Fibroblast of lung (primary cell): ENCODE measurements around the gene TTI1. TPM values are rescaled to one million over a fixed set of nuclear protein-coding genes. Genes with fewer than 3 reads are reported as not detected.

Experiments
- DNase-seq, 2 donors: peaks; one replicate each; pipeline versions ENCODE4 v3.0.0 to v3.0.0-alpha.2; 2010; ENCODE audit warnings: low read depth in 2 of 2
- H2AFZ ChIP-seq: 2 replicates; pipeline ENCODE4 v1.5.1; 2012; ENCODE audit warnings: low read length, control low read depth, inconsistent platforms
- H3K27ac ChIP-seq: 2 replicates; pipeline ENCODE4 v1.5.1; 2011; ENCODE audit warnings: low read length, control low read depth; ENCODE audit not compliant: insufficient read depth
- H3K27me3 ChIP-seq: 2 replicates; pipeline ENCODE4 v1.5.1; 2011; ENCODE audit warnings: mild to moderate bottlenecking, low read length; ENCODE audit not compliant: control insufficient read depth, insufficient read depth
- H3K36me3 ChIP-seq: 2 replicates; pipeline ENCODE4 v1.5.1; 2011; ENCODE audit warnings: low read length; ENCODE audit not compliant: control insufficient read depth, insufficient read depth
- H3K4me1 ChIP-seq: 2 replicates; pipeline ENCODE4 v1.5.1; 2011; ENCODE audit warnings: low read length; ENCODE audit not compliant: control insufficient read depth, insufficient read depth; ENCODE audit errors: extremely low read depth
- H3K4me2 ChIP-seq: 2 replicates; pipeline ENCODE4 v1.5.1; 2011; ENCODE audit warnings: low read length, control low read depth; ENCODE audit not compliant: insufficient read depth; ENCODE audit errors: extremely low read depth
- H3K4me3 ChIP-seq, 4 experiments: fragments of 200-600 bp in 1 of 4; sonication (generic) in 1 of 4; replicated peaks in 1 of 4; 2 replicates each; pipeline ENCODE4 v1.5.1; 2011 to 2016; ENCODE audit warnings: low read length in 4 of 4, low read depth in 3 of 4, mild to moderate bottlenecking in 3 of 4, control low read depth in 2 of 4, inconsistent platforms in 1 of 4, mixed read lengths in 1 of 4; ENCODE audit not compliant: insufficient read depth in 1 of 4; ENCODE audit errors: control extremely low read depth in 1 of 4
- H3K79me2 ChIP-seq: 2 replicates; pipeline ENCODE4 v1.5.1; 2012; ENCODE audit warnings: mild to moderate bottlenecking, low read length, inconsistent platforms; ENCODE audit not compliant: control insufficient read depth, insufficient read depth
- H3K9ac ChIP-seq: 2 replicates; pipeline ENCODE4 v1.5.1; 2011; ENCODE audit warnings: mild to moderate bottlenecking, low read length, control low read depth; ENCODE audit not compliant: insufficient read depth
- H3K9me3 ChIP-seq: 2 replicates; pipeline ENCODE4 v1.5.1; 2012; ENCODE audit warnings: low read depth, low read length; ENCODE audit not compliant: control insufficient read depth, insufficient read depth
- H4K20me1 ChIP-seq: 2 replicates; pipeline ENCODE4 v1.5.1; 2011; ENCODE audit warnings: low read length; ENCODE audit not compliant: control insufficient read depth, insufficient read depth; ENCODE audit errors: extremely low read depth
- EZH2 ChIP-seq: IDR thresholded peaks from 2 replicates; pipeline ENCODE4 v1.5.1; 2012; ENCODE audit warnings: low read length, control low read depth, mild to moderate bottlenecking; ENCODE audit errors: missing control alignments
- polyA plus RNA-seq, 2 donors: library from polyadenylated mRNA; depleted of rRNA in 1 of 2; stranded (reverse) in 1 of 2; unstranded in 1 of 2; fragments of >200 nt; gene quantifications; 2 replicates each; pipeline ENCODE4 v1.2.1, GENCODE V29; 2011 to 2012; ENCODE audit warnings: missing spikeins in 1 of 2
- total RNA-seq: library from RNA; depleted of rRNA; stranded (reverse); fragments of >200 nt; gene quantifications from 2 replicates; pipeline ENCODE4 v1.2.1, GENCODE V29; 2014
- TF ChIP-seq, protein P1 (sequence below), 2 donors: IDR thresholded peaks in 1 of 2; conservative IDR thresholded peaks in 1 of 2; 1 replicate in 1 of 2; 2 replicates in 1 of 2; pipeline ENCODE4 v1.5.1; 2011 to 2012; ENCODE audit warnings: low read length in 2 of 2, control low read depth in 1 of 2, inconsistent platforms in 1 of 2, low read depth in 1 of 2, mild to moderate bottlenecking in 1 of 2

TTI1 gene
- total and polyA plus RNA-seq, 2 donors (not counting 1 experiment from before 2014, with no cell fraction given): 12.6 to 20.0 TPM

DNA sequence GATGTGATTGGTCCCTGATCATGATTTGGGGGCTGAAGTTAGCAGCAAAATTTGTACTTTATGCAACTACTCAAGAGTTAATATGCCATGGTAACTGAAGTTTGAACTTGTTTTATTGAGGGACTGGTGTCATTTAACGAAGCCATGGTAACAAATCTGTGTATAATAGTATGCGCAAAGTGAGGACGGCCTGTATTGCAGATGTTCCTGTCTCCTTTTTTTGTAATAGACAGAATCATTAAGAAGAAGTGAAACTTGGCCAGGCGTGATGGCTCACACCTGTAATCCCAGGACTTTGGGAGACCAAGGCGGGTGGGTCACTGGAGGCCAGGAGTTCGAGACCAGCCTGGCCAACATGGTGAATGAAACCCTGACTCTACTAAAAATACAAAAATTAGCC, 22.6 kb upstream of the TTI1 start:
- Histone ChIP-seq H3K4me2 (no peak overlapping the region), H3K9me3 (no peaks in the 10 kb centered on the region), H3K36me3 (peaks cover 11% of the 10 kb centered on the region), H2AFZ (no peak overlapping the region), H3K79me2 (peaks cover 25% of the 10 kb centered on the region), H3K27me3 (no peaks in the 10 kb centered on the region), H3K4me1 (no peaks in the 10 kb centered on the region), H3K27ac (no peak overlapping the region), H4K20me1 (peaks cover 2% of the 10 kb centered on the region), H3K9ac (no peak overlapping the region), H3K4me3 (no peak overlapping the region)
- no peak for DNase-seq
- TF ChIP-seq, protein P1, sequence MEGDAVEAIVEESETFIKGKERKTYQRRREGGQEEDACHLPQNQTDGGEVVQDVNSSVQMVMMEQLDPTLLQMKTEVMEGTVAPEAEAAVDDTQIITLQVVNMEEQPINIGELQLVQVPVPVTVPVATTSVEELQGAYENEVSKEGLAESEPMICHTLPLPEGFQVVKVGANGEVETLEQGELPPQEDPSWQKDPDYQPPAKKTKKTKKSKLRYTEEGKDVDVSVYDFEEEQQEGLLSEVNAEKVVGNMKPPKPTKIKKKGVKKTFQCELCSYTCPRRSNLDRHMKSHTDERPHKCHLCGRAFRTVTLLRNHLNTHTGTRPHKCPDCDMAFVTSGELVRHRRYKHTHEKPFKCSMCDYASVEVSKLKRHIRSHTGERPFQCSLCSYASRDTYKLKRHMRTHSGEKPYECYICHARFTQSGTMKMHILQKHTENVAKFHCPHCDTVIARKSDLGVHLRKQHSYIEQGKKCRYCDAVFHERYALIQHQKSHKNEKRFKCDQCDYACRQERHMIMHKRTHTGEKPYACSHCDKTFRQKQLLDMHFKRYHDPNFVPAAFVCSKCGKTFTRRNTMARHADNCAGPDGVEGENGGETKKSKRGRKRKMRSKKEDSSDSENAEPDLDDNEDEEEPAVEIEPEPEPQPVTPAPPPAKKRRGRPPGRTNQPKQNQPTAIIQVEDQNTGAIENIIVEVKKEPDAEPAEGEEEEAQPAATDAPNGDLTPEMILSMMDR (conservative IDR thresholded peaks at IDR 0.05 in 1 of 2, IDR thresholded peaks at IDR 0.05 in 1 of 2; ENCODE audit: low read depth in 1 of 2, low read length in 2 of 2): no peak
- no peak for TF ChIP-seq EZH2

DNA sequence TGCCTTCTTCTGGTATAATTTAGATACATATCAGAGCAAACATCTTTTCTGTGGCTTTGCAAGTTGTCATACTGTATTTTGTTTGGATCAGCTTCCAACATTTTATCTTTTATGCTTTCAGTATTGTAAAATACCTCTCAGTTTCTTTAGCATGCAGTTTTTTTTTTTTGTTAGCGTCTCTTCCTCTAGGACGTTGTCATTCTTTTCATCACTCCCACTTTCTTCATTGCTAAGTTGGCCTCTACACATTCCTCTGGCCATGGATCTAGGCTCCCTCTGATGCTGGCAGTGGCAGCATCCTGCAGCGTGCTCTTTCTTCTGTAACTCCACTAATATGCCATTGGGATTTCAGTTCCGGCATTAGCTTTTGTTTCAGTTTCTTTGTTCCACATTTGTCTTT, 22.0 kb upstream of the TTI1 start:
- Histone ChIP-seq H4K20me1 (peaks cover 2% of the 10 kb centered on the region), H3K4me3 (no peak overlapping the region), H3K4me2 (peak overlapping the region; percentile 52), H3K9me3 (no peaks in the 10 kb centered on the region), H3K36me3 (peaks cover 11% of the 10 kb centered on the region), H3K4me1 (peaks cover 3% of the 10 kb centered on the region), H3K27me3 (no peaks in the 10 kb centered on the region), H2AFZ (no peak overlapping the region), H3K9ac (no peak overlapping the region), H3K27ac (no peak overlapping the region), H3K79me2 (peaks cover 25% of the 10 kb centered on the region)
- TF ChIP-seq EZH2: no peak
- TF ChIP-seq, protein P1 (conservative IDR thresholded peaks at IDR 0.05 in 1 of 2, IDR thresholded peaks at IDR 0.05 in 1 of 2; ENCODE audit: low read depth in 1 of 2, low read length in 2 of 2): no peak
- DNase-seq: peak in 1 of 2 donors; percentile 51

DNA sequence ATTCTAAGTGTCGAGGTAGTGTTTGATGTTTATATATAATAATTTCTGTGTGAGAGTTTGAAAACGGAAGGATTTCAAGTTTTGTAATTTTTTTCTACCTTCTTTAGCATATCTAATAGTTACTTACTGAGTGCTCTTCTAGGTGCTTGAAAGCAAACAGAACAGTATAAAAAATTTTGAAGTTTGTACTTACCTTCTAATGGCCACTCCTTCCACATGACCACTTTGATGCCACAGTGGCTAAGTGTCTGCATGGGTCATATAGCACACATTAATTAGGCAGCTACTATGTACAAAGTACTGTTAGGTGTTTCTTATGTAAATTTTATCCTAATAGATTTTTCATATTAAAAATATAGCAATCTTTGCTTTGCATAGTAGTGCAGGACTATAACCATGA, 21.4 kb upstream of the TTI1 start:
- TF ChIP-seq, protein P1 (conservative IDR thresholded peaks at IDR 0.05 in 1 of 2, IDR thresholded peaks at IDR 0.05 in 1 of 2; ENCODE audit: low read depth in 1 of 2, low read length in 2 of 2): no peak
- TF ChIP-seq EZH2: no peak
- no peak for DNase-seq
- Histone ChIP-seq H3K4me1 (peaks cover 9% of the 10 kb centered on the region), H4K20me1 (peaks cover 5% of the 10 kb centered on the region), H2AFZ (no peak overlapping the region), H3K9me3 (no peaks in the 10 kb centered on the region), H3K4me2 (no peak overlapping the region), H3K36me3 (peaks cover 8% of the 10 kb centered on the region), H3K27me3 (no peaks in the 10 kb centered on the region), H3K27ac (no peak overlapping the region), H3K79me2 (peaks cover 25% of the 10 kb centered on the region), H3K4me3 (no peak overlapping the region), H3K9ac (no peak overlapping the region)
